Mesenchymal stem cell (in vitro differentiated cells and primary cell): Measurements from ENCODE around the gene MMP24OS.

Experiments
- DNase-seq: peaks from one replicate; pipeline ENCODE4 v3.0.0-alpha.2; 2013
- H2AFZ ChIP-seq: one replicate; pipeline ENCODE4 v1.6.1; 2013; ENCODE audit warnings: low read depth, mild to moderate bottlenecking, control low read depth, inconsistent platforms, low read length, moderate library complexity
- H2AK5ac ChIP-seq: 2 replicates; pipeline ENCODE4 v1.6.1; 2013; ENCODE audit warnings: low read length, moderate library complexity, mild to moderate bottlenecking, inconsistent platforms; ENCODE audit not compliant: severe bottlenecking
- H2BK120ac ChIP-seq: one replicate; pipeline ENCODE4 v1.6.1; 2013; ENCODE audit warnings: low read depth, mild to moderate bottlenecking, inconsistent platforms, low read length, moderate library complexity
- H2BK12ac ChIP-seq, 2 experiments: one replicate each; pipeline ENCODE4 v1.6.1; 2013; ENCODE audit warnings: inconsistent platforms in 2 of 2, low read length in 2 of 2, mild to moderate bottlenecking in 2 of 2, moderate library complexity in 2 of 2, control low read depth in 1 of 2
- H2BK15ac ChIP-seq: one replicate; pipeline ENCODE4 v1.6.1; 2013; ENCODE audit warnings: mild to moderate bottlenecking, low read depth, inconsistent platforms; ENCODE audit not compliant: poor library complexity, severe bottlenecking
- H2BK5ac ChIP-seq: 2 replicates; pipeline ENCODE4 v1.6.1; 2013; ENCODE audit warnings: low read depth, mild to moderate bottlenecking, low read length, control low read depth, inconsistent platforms; ENCODE audit not compliant: poor library complexity, severe bottlenecking
- H3K14ac ChIP-seq, 2 experiments: one replicate each; pipeline ENCODE4 v1.6.1; 2013; ENCODE audit warnings: inconsistent platforms in 2 of 2, low read length in 2 of 2, control low read depth in 1 of 2, mild to moderate bottlenecking in 1 of 2, moderate library complexity in 1 of 2
- H3K18ac ChIP-seq, 2 experiments: one replicate each; pipeline ENCODE4 v1.6.1; 2013; ENCODE audit warnings: inconsistent platforms in 2 of 2, low read length in 2 of 2, control low read depth in 1 of 2, low read depth in 1 of 2, mild to moderate bottlenecking in 1 of 2
- H3K23ac ChIP-seq, 2 experiments: one replicate each; pipeline ENCODE4 v1.6.1; 2013; ENCODE audit warnings: inconsistent platforms in 2 of 2, low read length in 2 of 2, mild to moderate bottlenecking in 2 of 2, moderate library complexity in 2 of 2, control low read depth in 1 of 2
- H3K27ac ChIP-seq: 2 replicates; pipeline ENCODE4 v1.5.1; 2013; ENCODE audit warnings: mild to moderate bottlenecking, moderate library complexity, low read length, control low read depth, inconsistent platforms; ENCODE audit not compliant: poor library complexity, severe bottlenecking
- H3K27me3 ChIP-seq, 2 experiments: 2 replicates each; pipeline versions ENCODE4 v1.6.1 to v1.7.0; 2013; ENCODE audit warnings: low read length in 2 of 2, mild to moderate bottlenecking in 2 of 2, moderate library complexity in 2 of 2, control low read depth in 1 of 2, inconsistent platforms in 1 of 2; ENCODE audit not compliant: control insufficient read depth in 1 of 2, insufficient read depth in 1 of 2
- H3K36me3 ChIP-seq, 2 experiments: 2 replicates each; pipeline versions ENCODE4 v1.6.1 to v1.7.0; 2013; ENCODE audit warnings: low read length in 2 of 2, control low read depth in 1 of 2, inconsistent platforms in 1 of 2, low read depth in 1 of 2, mild to moderate bottlenecking in 1 of 2; ENCODE audit not compliant: insufficient read depth in 2 of 2, control insufficient read depth in 1 of 2
- H3K4ac ChIP-seq, 2 experiments: one replicate each; pipeline ENCODE4 v1.6.1; 2013; ENCODE audit warnings: inconsistent platforms in 2 of 2, low read length in 2 of 2, mild to moderate bottlenecking in 2 of 2, moderate library complexity in 2 of 2, control low read depth in 1 of 2, low read depth in 1 of 2
- H3K4me1 ChIP-seq: 2 replicates; pipeline ENCODE4 v1.6.1; 2013; ENCODE audit warnings: low read depth, low read length, control low read depth; ENCODE audit not compliant: control insufficient read depth, insufficient read depth
- H3K4me2 ChIP-seq: 2 replicates; pipeline ENCODE4 v1.6.1; 2013; ENCODE audit warnings: low read length, mild to moderate bottlenecking, inconsistent platforms; ENCODE audit not compliant: poor library complexity, severe bottlenecking
- H3K4me3 ChIP-seq, 2 experiments: 2 replicates each; pipeline versions ENCODE4 v1.5.1 to v1.7.0; 2013; ENCODE audit warnings: low read length in 2 of 2, mild to moderate bottlenecking in 2 of 2, control low read depth in 1 of 2, low read depth in 1 of 2; ENCODE audit not compliant: insufficient read depth in 1 of 2
- H3K79me1 ChIP-seq: replicated peaks from 2 replicates; pipeline ENCODE4 v1.6.1; 2013; ENCODE audit warnings: mild to moderate bottlenecking, control low read depth, low read length, inconsistent platforms; ENCODE audit not compliant: poor library complexity, severe bottlenecking
- H3K9ac ChIP-seq: 2 replicates; pipeline ENCODE4 v1.7.0; 2013; ENCODE audit warnings: mild to moderate bottlenecking, low read length, moderate library complexity
- H3K9me3 ChIP-seq: 2 replicates; pipeline ENCODE4 v1.7.0; 2013; ENCODE audit warnings: mild to moderate bottlenecking, low read length; ENCODE audit not compliant: control insufficient read depth
- H4K8ac ChIP-seq: one replicate; pipeline ENCODE4 v1.6.1; 2013; ENCODE audit warnings: inconsistent platforms, mild to moderate bottlenecking, low read length, moderate library complexity
- H4K91ac ChIP-seq: one replicate; pipeline ENCODE4 v1.6.1; 2013; ENCODE audit warnings: mild to moderate bottlenecking, low read length, inconsistent platforms
- WGBS: methylation state at CpG from one replicate; pipeline ENCODE4 v1.1.7; 2013; ENCODE audit warnings: mixed read lengths; 5-methylcytosine and 5-hydroxymethylcytosine counted together

The MMP24OS gene

DNA sequence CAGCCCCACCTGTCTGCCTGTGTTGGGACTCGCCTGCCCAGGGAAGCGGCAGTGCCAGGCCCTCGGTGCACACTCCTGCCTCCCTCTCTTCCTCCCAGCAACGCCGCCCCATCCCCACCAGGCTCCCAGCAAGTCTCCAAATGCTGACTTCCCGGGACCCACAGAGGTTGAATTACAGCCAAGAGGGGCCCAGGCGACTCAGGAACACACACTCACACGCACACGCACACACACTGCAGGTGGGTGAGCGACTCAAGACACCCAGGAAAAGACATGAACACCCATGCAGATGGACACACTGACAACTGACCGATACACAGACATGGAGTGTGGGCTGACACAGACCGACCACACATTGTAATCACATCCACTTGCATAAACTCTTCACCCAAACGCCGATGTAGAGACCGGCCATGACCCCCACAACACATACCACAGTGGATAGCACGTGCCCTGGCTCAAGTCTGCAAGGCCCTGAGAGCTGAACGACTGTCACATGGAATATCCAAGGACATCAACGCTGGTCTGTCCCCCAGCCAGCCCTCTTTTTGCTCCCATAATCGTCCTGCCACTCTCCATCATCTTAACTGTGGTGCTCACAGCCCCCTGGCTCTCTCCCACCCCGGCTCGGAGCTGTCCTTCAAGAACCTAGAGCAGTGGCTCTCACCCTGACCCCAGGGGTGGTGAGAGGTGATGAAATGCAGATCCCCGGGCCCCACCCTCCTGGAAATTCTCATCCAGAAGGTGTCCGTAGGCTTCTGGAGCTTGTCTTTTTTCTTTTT, 14.8 kb upstream of the MMP24OS start:
- Histone ChIP-seq H2AFZ (no peak overlapping the region), H3K79me1 (no peaks in the 10 kb centered on the region), H3K14ac (no peak overlapping the region), H3K27ac (no peak overlapping the region), H3K4me1 (peaks cover 7% of the 10 kb centered on the region), H3K4me3 (no peak overlapping the region), H4K91ac (no peak overlapping the region), H3K9ac (no peak overlapping the region), H3K36me3 (no peaks in the 10 kb centered on the region), H2BK5ac (no peak overlapping the region), H3K27me3 (peaks cover 0 to 43% of the 10 kb centered on the region in 2 experiments), H3K23ac (no peak overlapping the region), H3K9me3 (no peaks in the 10 kb centered on the region), H2AK5ac (no peak overlapping the region), H3K4me2 (no peak overlapping the region), H2BK12ac (no peak overlapping the region), H2BK120ac (no peak overlapping the region), H3K18ac (no peak overlapping the region), H4K8ac (no peak overlapping the region), H2BK15ac (no peak overlapping the region), H3K4ac (no peak overlapping the region)
- no peak for DNase-seq
- WGBS: 84% methylated on average over 23 of the region's 23 CpGs

DNA sequence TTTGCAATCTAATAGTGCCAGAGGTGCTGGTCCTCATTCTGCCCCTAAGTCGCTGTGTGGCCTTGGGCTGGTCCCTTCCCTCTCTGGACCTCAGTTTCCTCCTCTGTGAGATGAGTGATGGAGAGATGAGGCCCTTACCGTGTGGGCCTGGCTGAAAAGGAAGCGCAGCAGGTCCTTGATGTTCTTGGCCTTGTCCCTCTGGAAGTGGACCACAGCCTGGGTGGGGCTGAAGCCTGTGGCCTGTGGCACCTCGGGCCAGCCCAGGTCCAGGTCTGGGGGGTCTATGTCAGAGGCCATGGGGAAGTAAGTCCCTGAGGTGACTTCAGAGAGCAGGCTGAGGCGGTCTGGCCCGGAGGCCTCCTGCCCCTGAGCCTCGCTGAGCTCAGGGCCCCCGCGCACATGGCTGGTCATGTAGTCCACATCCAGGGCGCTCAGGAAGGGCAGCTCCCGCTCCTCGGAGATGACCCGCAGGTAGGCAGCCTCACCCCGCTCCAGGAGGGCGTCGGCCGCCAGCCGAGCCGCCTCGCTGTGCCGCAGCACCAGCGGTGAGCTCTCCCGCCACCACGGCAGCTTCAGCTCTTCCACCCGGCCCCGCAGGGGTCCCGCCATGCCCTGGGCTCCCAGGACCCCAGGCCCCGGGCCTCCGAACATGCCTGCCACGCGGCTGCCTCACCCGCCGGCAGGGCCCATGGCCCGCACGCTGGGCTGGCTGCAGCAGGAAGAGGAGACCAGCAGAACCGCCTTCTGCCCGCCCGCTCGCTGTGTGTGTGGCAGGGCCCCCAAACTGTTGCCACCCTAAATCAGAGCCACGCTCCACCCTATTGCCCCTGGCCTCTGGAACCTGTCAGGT, 14.0 kb upstream of the MMP24OS start, which contains the start of gene FAM83C:
Gene FAM83C, minus strand, starts transcription at position 772 of the 850 bp plus-strand sequence. Its CDS starts 121 bp downstream, at position 651.
- Histone ChIP-seq H2BK15ac (no peak within 1 kb of the TSS), H3K9me3 (no peaks in the 10 kb centered on the region), H2BK5ac (no peak within 1 kb of the TSS), H3K4me1 (peaks cover 2% of the 10 kb centered on the region), H3K4ac (no peak within 1 kb of the TSS), H3K79me1 (no peaks in the 10 kb centered on the region), H3K14ac (no peak within 1 kb of the TSS), H2AK5ac (no peak within 1 kb of the TSS), H3K4me3 (no peak within 1 kb of the TSS), H3K27ac (no peak within 1 kb of the TSS), H3K4me2 (no peak within 1 kb of the TSS), H4K8ac (no peak within 1 kb of the TSS), H3K23ac (no peak within 1 kb of the TSS), H3K27me3 (peaks cover 0 to 43% of the 10 kb centered on the region in 2 experiments), H3K18ac (no peak within 1 kb of the TSS), H3K36me3 (no peaks in the 10 kb centered on the region), H3K9ac (no peak within 1 kb of the TSS), H2BK12ac (no peak within 1 kb of the TSS), H2BK120ac (no peak within 1 kb of the TSS), H4K91ac (no peak within 1 kb of the TSS), H2AFZ (no peak within 1 kb of the TSS)
- WGBS: 94% methylated on average over 39 of the region's 40 CpGs
- DNase-seq: no peak

DNA sequence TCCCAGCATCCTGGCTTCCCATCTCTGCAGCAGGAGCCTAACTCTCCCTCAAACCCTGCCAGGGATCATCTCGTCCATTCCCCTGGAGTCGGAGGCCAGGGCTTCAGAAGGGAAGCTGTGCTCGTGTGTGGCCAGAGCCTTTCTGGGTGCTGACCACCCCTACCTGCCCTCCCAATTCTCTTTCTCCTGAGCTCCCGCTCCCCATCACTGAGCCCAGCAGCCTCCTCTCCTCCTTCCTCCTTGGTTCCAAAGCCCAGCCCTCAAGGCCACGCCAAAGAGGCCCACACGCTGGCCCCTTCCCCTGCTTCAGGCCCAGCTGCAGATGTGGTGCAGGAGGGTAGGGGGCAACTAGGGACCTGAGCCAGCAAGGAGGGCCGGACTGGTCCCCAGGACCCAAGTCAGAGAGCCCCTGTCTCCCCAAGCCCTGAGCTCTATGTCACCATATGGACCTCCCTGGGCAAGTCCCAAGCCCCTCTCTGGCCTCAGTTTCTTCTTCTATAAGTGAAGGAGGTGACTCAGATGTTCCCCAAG, 13.0 kb upstream of the MMP24OS start:
- H3K27ac ChIP-seq: no peak overlapping the region
- H3K4me1 ChIP-seq: peaks cover 6% of the 10 kb centered on the region
- no peak overlapping the region for H3K18ac ChIP-seq
- no peak overlapping the region for H2BK12ac ChIP-seq
- no peak overlapping the region for H4K91ac ChIP-seq
- no peak overlapping the region for H2BK5ac ChIP-seq
- no peaks in the 10 kb centered on the region for H3K36me3 ChIP-seq
- no peak for DNase-seq
- H2BK15ac ChIP-seq: no peak overlapping the region
- H3K79me1 ChIP-seq: no peaks in the 10 kb centered on the region
- H3K4me3 ChIP-seq: no peak overlapping the region
- H3K9ac ChIP-seq: no peak overlapping the region
- no peak overlapping the region for H2BK120ac ChIP-seq
- no peak overlapping the region for H3K23ac ChIP-seq
- H3K14ac ChIP-seq: no peak overlapping the region
- no peak overlapping the region for H3K4me2 ChIP-seq
- peaks cover 0 to 40% of the 10 kb centered on the region in 2 experiments for H3K27me3 ChIP-seq
- WGBS: 91% methylated on average over 5 of the region's 7 CpGs
- H3K9me3 ChIP-seq: no peaks in the 10 kb centered on the region
- no peak overlapping the region for H2AK5ac ChIP-seq
- H2AFZ ChIP-seq: no peak overlapping the region
- no peak overlapping the region for H4K8ac ChIP-seq
- H3K4ac ChIP-seq: no peak overlapping the region
